GM10266 (cell line): Measurements from ENCODE around the gene GALNT2.

Source experiments
- DNase-seq: peaks from one replicate; pipeline ENCODE4 v3.0.0; 2012; ENCODE audit errors: extremely low spot score
- CTCF ChIP-seq: IDR thresholded peaks from 2 replicates; pipeline ENCODE4 v1.5.1; 2012; ENCODE audit warnings: mild to moderate bottlenecking, low read depth; ENCODE audit not compliant: control insufficient read depth, insufficient read depth; ENCODE audit errors: missing control alignments

Gene GALNT2

GRCh38 chr1:230101556-230101955 is 34.5 kb downstream of the GALNT2 start:
- no peak for TF ChIP-seq CTCF
- DNase-seq, result no peak

DNA sequence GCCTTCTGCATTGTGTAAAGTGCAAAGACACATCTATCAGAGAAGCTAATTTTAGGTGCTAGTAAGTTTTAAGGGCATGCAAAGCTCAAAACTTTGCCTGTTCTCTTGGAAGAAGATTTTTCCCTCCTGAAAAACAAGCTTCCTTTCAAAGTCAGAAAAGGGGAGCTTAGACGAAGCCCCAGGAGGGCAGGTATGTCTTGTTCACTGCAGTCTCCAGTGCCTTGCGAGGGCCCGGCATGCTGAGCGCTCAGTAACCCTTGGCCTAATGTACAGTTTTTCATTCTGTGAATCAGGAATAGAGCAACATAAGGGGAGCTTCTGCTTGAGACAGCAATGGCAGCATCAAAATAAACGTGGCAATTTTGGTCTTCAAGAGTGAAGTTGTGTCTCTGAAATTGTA is 35.0 kb downstream of the GALNT2 start:
- TF ChIP-seq CTCF, result no peak
- no peak for DNase-seq

DNA sequence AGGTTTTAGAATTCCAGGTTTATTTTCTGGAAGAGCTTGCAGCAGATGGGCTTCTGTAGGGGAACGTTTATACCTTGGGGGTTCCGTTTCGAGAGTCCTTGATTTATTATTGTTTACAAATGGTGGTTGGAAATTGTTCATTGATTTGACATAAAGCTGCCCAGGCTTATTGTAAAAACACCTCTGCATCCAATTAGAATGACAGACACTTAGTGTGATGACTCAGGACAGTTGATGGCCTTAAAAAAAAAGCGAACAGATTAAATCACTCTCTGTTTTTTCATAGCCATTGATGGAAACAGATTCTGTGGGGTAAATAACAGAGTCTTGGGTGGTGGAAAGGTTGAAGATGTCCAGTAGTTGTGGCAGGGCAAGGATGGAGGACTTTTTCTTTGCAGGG is 35.4 kb downstream of the GALNT2 start:
- no peak for DNase-seq
- TF ChIP-seq CTCF, result no peak

DNA sequence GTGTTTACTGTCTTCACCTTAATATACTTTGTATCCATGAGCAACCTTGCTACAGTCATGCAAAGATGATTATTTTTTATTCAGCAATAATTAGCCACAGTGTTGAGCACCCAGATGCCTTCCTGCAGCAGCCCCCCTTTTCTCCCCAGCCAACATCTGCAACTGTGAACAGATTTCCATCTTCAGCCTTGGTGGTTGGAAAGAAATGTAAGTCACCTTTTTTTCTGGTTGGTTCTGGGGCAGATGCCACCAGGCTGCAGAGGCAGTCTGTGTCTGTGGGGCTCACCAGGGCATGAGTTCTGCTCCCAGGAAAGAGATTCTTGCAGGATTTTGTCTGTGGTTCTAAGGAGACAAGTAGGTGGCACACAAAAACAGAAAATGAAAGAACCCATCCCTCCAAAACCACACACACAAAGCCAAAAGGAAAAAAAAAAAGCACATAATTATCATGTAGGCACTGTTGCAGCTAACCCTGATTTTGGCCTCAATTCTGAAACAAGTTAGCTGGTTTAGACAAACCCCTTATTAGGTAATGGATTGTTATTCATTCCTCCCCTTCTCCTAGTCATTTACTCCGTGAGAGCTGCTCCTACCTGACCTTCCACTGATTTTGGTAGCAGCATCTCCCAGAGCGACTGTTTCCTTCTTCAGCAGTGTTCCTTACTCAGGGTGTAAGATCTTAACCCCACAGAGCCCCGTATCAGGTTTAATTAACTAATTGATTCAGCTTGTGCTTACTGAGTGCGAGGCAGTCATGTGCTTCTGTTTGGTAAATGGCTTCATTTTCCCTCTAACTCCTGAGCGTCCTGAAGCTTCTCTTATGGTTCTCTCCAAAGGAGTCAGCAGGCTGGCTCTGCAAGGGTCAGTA is 36.5 kb downstream of the GALNT2 start:
- no peak for TF ChIP-seq CTCF
- DNase-seq, result no peak

DNA sequence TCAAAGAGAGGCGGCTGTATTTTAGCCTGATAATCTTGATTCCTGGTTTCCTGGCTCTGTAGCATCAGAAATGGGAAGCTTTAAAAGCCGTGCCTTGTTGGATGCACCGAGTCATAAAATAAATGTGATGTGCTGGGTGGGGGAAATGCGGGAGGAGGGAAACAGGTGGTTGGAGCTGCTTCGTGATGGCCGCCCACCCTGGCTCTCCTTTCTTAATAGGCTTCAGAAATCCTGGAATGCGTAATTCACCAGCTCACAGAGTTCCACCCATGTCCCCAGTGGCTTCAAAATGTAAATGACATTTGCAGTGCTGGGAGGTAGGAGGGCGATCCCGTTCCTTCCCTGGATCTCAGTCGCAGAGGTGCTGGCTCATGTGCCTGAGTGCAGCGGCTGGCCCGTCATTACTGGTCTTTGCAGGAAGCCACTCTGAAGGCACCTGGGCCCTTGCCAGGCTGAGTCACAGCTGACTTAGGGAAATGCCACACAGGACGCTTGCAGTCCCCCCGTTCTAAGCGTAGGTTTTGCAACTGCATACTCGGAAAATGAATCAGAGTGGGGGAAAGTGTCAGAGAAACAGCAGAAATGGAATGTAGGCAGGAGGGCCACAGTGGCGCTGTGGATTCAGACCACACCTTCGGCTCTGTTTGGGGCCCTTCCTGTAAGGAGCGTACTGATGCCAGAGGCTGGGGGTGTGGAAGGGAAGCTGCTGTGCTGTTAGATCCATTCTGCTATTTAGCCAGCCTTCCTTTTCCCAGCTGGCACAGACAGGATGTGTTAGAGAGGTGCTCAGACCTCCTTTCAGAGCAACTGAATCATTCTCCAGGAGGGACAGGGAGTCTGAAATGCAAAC is 37.6 kb downstream of the GALNT2 start:
- TF ChIP-seq CTCF, result no peak
- DNase-seq, result peak; percentile 59

DNA sequence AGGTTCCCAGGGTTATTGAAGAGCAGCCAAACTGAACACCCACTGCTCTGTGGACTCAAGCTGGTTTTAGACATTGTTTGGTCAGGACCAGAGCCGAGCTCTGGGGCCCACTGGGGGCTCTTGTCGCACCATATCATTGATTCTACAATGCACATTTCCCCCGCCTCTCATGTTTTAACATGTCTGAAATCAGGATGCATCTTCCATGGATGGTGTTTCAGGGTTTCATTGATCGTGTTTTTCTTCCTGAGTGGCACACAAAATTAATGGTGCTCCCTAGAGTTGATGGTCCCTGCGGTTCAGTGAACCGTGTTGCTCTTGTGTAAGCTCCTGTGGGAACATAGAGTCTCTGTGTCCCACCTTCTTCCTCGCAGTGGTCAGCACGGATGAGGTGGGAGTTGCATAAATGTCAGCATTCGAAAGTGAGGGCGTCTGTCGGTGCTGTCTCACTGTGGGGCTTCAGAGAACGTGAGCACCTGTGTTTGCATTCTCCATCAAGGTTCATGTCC is 38.3 kb downstream of the GALNT2 start:
- TF ChIP-seq CTCF, result no peak
- no peak for DNase-seq
